ENCODE measurements around the gene RHBDF1.

DNA sequence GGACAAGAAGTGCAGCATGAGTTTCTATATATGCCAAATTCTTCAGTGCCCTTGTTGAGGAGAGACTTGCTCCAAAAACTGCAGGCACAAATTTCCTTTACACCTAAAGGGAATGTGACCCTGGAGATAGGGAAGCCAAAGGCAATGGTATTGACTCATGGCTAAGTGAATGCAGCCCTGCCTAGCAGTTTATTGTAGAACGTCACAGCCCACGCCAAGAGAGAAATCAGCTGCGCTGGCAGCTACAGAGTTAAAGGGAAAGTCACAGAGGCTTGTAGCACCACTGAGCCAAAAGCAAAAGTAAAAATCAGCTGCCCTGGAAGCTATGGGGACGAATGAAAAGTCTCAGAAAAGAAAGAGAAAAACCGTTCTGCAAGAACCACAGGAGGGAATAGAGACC lies 29.1 kb downstream of the RHBDF1 start:
- TF ChIP-seq CTCF (IDR thresholded peaks at IDR 0.05) (no peak), POLR2AphosphoS5 (IDR thresholded peaks at IDR 0.05) (no peak), POLR2A (IDR thresholded peaks at IDR 0.05) (no peak)

Measured in prostate gland (tissue), 2 donors.